Heart right ventricle (tissue), 16 donors: ENCODE data around the gene MARCO. TPM values are rescaled to one million over a fixed set of nuclear protein-coding genes. Genes with fewer than 3 reads are reported as not detected.
A peak's percentile ranks its signal among the peaks of the same experiment; 100 is the strongest.

Experiments used
- ATAC-seq, 8 donors: fragments of 200-7000 bp; cut with Tn5 transposase; one replicate each; pipeline ENCODE4 v1.9.1; 2020; ENCODE audit warnings: mild to moderate bottlenecking in 8 of 8, moderate library complexity in 8 of 8, moderate number of reproducible peaks in 1 of 8
- DNase-seq, 2 donors: peaks; one replicate each; pipeline ENCODE4 v3.0.0-alpha.2; 2020
- H3K27ac ChIP-seq, 10 donors: fragments of 200-600 bp; sonication (generic) in 2 of 10; one replicate each; pipeline versions ENCODE4 v1.5.0 to v1.8.0; 2020 to 2022; ENCODE audit warnings: mild to moderate bottlenecking in 3 of 10
- H3K27me3 ChIP-seq, 7 donors: fragments of 200-600 bp; one replicate each; pipeline ENCODE4 v1.8.0; 2021 to 2022; ENCODE audit warnings: mild to moderate bottlenecking in 2 of 7
- H3K36me3 ChIP-seq, 9 donors: fragments of 200-600 bp; sonication (generic) in 1 of 9; one replicate each; pipeline versions ENCODE4 v1.5.0 to v1.8.0; 2020 to 2022; ENCODE audit warnings: mild to moderate bottlenecking in 2 of 9
- H3K4me1 ChIP-seq, 9 donors: fragments of 200-600 bp; sonication (generic) in 1 of 9; one replicate each; pipeline versions ENCODE4 v1.5.0 to v1.8.0; 2020 to 2022; ENCODE audit warnings: mild to moderate bottlenecking in 4 of 9
- H3K4me3 ChIP-seq, 10 donors: fragments of 200-600 bp; sonication (generic) in 2 of 10; one replicate each; pipeline versions ENCODE4 v1.5.0 to v1.8.0; 2020 to 2022; ENCODE audit warnings: mild to moderate bottlenecking in 7 of 10, moderate library complexity in 2 of 10
- H3K9me3 ChIP-seq, 11 donors: fragments of 200-600 bp in 10 of 11; sonication (generic) in 2 of 11; one replicate each; pipeline versions ENCODE4 v1.5.0 to v1.8.0; 2013 to 2022; ENCODE audit warnings: mild to moderate bottlenecking in 2 of 11, control low read depth in 1 of 11, moderate library complexity in 1 of 11
- CTCF ChIP-seq, 9 donors: fragments of 200-600 bp; sonication (generic) in 2 of 9; IDR thresholded peaks; one replicate each; pipeline versions ENCODE4 v1.5.0 to v1.8.0; 2021 to 2022; ENCODE audit warnings: antibody characterized with exemption in 9 of 9, mild to moderate bottlenecking in 5 of 9, moderate library complexity in 1 of 9
- WGBS, 2 donors: extraction: QIAGEN DNeasy Blood & Tissue Kit; methylation state at CpG; one replicate each; pipeline ENCODE4 v1.1.7; 2013; ENCODE audit warnings: inconsistent platforms in 1 of 2; 5-methylcytosine and 5-hydroxymethylcytosine counted together
- intact Hi-C, 10 donors: fragments of 100-400 bp; cut with DNase I; formaldehyde crosslinking; loops; one replicate each; pipeline versions ENCODE4 v1.11.1 to v1.14.2; 2022
- polyA plus RNA-seq, 2 donors: library from polyadenylated mRNA; stranded (reverse); fragments of 200-250 nt; gene quantifications; one replicate each; pipeline ENCODE4 v1.2.3, GENCODE V29; 2013
- total RNA-seq, 10 donors: library from RNA; stranded (reverse); fragmentation: NEBNext Ultra II Directional in 3 of 10; extraction: Animal tissue kit (Norgen Biotek cat#: 25700) in 3 of 10; gene quantifications; one replicate each; pipeline versions ENCODE4 v1.2.1 to v1.2.4, GENCODE V29; 2021 to 2023
- donor health status: Arrhythmogenic right ventricular cardiomyopathy.
- donor health status: ischemic (EF 13 %, LVEDD 7.1; RV severe dilation, severe dysfunction).
- donor health status: healthy with polysubstance abuse.
- donor health status: DM: no; HTN: yes; CAD: no.
- donor health status: DM: no; HTN: no; CAD: no.
- donor health status: ischemic (EF 25% LVEDD 6.9; RV normal size, moderate dysfunction).
- donor health status: ischemic (EF 25% LVEDD 5.7; RV mildly dilated, moderate dysfunction).
- donor health status: healthy.
- donor health status: DM: yes; HTN: yes; CAD: no.
- donor health status: Ischemic cardiomyopathy.
- donor health status: ischemic (EF 35%, LVEDD 5.7; RV mildly dilated, moderate dysfunction).
- donor health status: nonischemic (EF 11% LVEDD 7.7; RV severe dilation, severe dysfunction).
- donor health status: DM: yes; HTN: yes; CAD: no.
- donor health status: PGD.
- donor health status: ischemic (EF 29% LVEDD 5.4; RV normal size, mild dysfunction).
- donor health status: nonischemic (EF 23%, LVEDD 6.1; RV moderate dilation, normal function).

Gene MARCO
- total and polyA plus RNA-seq, 12 donors, result 0.47 to 31.2 (median 3.2) TPM

- 59 to 64% methylated on average over 5 of the region's 5 CpGs for WGBS, 2 donors
- ATAC-seq (no peak), DNase-seq (no peak)
- H3K27me3 ChIP-seq, result peaks cover 0 to 53% (median 36%) of the 10 kb centered on the region in 7 donors
- no peaks in the 10 kb centered on the region for H3K36me3 ChIP-seq
- no peak overlapping the region for H3K27ac ChIP-seq
- intact Hi-C loops, result loop anchor here in 9 of 10 donors (2.0 to 10.0 kb wide), 9 partner anchors 130 to 465 kb away; no protein-coding TSS in a partner anchor
- no peak for TF ChIP-seq CTCF (IDR thresholded peaks at IDR 0.05)
- peaks cover 0 to 7% (median 0%) of the 10 kb centered on the region in 9 donors for H3K4me1 ChIP-seq
- no peaks in the 10 kb centered on the region for H3K9me3 ChIP-seq
- peak overlapping the region in 2 of 10 donors; percentile 15 to 20 for H3K4me3 ChIP-seq
Observed at GRCh38 chr2:119011910-119012209, 69.9 kb downstream of the MARCO start.

GRCh38 chr2:119012345-119013301, 70.6 kb downstream of the MARCO start:
- ATAC-seq (no peak), DNase-seq (no peak)
- H3K9me3 ChIP-seq, result no peaks in the 10 kb centered on the region
- H3K36me3 ChIP-seq, result no peaks in the 10 kb centered on the region
- no peak overlapping the region for H3K4me3 ChIP-seq
- H3K27ac ChIP-seq, result no peak overlapping the region
- TF ChIP-seq CTCF (IDR thresholded peaks at IDR 0.05), result no peak
- peaks cover 0 to 61% (median 44%) of the 10 kb centered on the region in 7 donors for H3K27me3 ChIP-seq
- peaks cover 0 to 7% (median 0%) of the 10 kb centered on the region in 9 donors for H3K4me1 ChIP-seq
- WGBS, 2 donors, result 86 to 88% methylated on average over 11 of the region's 11 CpGs
- intact Hi-C loops, result loop anchor here in 9 of 10 donors (2.0 to 10.0 kb wide), 8 partner anchors 130 to 465 kb away; no protein-coding TSS in a partner anchor

- Histone ChIP-seq H3K27me3 (peaks cover 0 to 60% (median 46%) of the 10 kb centered on the region in 7 donors), H3K36me3 (no peaks in the 10 kb centered on the region), H3K4me3 (no peak overlapping the region), H3K27ac (no peak overlapping the region), H3K4me1 (peaks cover 0 to 7% (median 0%) of the 10 kb centered on the region in 9 donors), H3K9me3 (no peaks in the 10 kb centered on the region)
- DNase-seq (no peak), ATAC-seq (no peak)
- intact Hi-C loops, result loop anchor here in 9 of 10 donors (2.0 to 10.0 kb wide), 8 partner anchors 131 to 464 kb away; no protein-coding TSS in a partner anchor
- TF ChIP-seq CTCF (IDR thresholded peaks at IDR 0.05), result no peak
- WGBS, 2 donors, result 87 to 90% methylated on average over 4 of the region's 4 CpGs
Observed at GRCh38 chr2:119013671-119014070, 71.7 kb downstream of the MARCO start.

- H3K9me3 ChIP-seq, result no peaks in the 10 kb centered on the region
- no peak for ATAC-seq
Observed at GRCh38 chr2:119015845-119016244, 73.9 kb downstream of the MARCO start.

More at GRCh38 chr2:119015845-119016244, 73.9 kb downstream of the MARCO start:
- 43 to 47% methylated on average over 13 of the region's 13 CpGs for WGBS, 2 donors
- Histone ChIP-seq H3K4me1 (peaks cover 0 to 7% (median 0%) of the 10 kb centered on the region in 9 donors), H3K36me3 (no peaks in the 10 kb centered on the region), H3K27me3 (peaks cover 0 to 46% (median 27%) of the 10 kb centered on the region in 7 donors), H3K27ac (no peak overlapping the region), H3K4me3 (no peak overlapping the region)
- DNase-seq, result no peak
- TF ChIP-seq CTCF (IDR thresholded peaks at IDR 0.05), result no peak
- intact Hi-C loops, result loop anchor here in 5 of 10 donors (10.0 kb wide), 3 partner anchors 269 to 459 kb away; no protein-coding TSS in a partner anchor
